Fibroblast of pulmonary artery (primary cell): Measurements from ENCODE around the gene TEKT4.
"Not testable (repeated sequence)": the region's sequence is repeated elsewhere in the genome, so short reads cannot be mapped to it uniquely, and the experiment has no call there.

Experiments
- DNase-seq: peaks from one replicate; pipeline ENCODE4 v3.0.0-alpha.2; 2010; ENCODE audit warnings: low read depth
- H3K4me3 ChIP-seq: replicated peaks from 2 replicates; pipeline ENCODE4 v1.5.1; 2011; ENCODE audit warnings: low read depth, mild to moderate bottlenecking, control low read depth, low read length, moderate library complexity
- TF ChIP-seq, protein P1 (sequence below): IDR thresholded peaks from 2 replicates; pipeline ENCODE4 v1.5.1; 2011; ENCODE audit warnings: mild to moderate bottlenecking, control low read depth, low read length, inconsistent platforms; ENCODE audit errors: missing control alignments

The TEKT4 gene

DNA sequence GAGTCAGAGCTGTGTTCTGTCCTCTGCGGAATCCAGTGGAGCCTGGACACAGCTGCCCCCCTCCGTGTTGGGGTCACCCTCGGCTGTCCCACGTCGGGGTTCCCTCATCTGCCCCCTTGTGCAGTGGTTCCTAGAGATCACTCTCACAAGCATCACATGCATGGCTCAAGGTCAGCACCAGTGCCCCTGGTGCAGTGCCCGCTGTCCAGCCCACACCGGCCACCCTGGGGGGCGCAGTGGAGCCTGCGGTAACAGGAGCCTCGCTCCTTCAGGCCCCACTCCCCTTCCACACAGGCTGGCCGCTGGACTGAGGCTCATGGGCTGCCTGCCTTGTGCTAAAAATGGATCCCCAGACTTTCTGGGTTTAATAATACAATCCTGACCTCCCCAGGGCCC, 8.8 kb downstream of the TEKT4 start:
- no peak for DNase-seq

DNA sequence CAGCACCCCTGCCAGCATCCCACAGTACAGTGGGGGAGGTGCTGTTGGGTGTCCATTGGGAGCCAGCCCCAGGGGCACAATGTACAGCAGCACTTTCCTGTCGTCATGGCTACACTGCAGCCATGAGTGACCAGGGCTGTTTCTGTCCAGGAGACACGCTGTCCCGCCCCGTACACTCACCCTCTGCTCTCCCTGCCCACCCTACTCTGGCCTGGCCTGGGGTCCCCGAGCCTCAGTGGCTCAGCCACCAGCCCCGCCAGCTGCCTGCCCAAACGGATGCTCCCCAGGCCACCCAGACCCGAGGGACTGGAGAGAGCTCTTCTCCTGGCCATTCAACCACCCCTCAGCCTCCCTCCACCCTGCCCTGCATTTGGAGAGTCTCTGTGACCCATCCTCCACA, 9.3 kb downstream of the TEKT4 start:
- TF ChIP-seq, protein P1, sequence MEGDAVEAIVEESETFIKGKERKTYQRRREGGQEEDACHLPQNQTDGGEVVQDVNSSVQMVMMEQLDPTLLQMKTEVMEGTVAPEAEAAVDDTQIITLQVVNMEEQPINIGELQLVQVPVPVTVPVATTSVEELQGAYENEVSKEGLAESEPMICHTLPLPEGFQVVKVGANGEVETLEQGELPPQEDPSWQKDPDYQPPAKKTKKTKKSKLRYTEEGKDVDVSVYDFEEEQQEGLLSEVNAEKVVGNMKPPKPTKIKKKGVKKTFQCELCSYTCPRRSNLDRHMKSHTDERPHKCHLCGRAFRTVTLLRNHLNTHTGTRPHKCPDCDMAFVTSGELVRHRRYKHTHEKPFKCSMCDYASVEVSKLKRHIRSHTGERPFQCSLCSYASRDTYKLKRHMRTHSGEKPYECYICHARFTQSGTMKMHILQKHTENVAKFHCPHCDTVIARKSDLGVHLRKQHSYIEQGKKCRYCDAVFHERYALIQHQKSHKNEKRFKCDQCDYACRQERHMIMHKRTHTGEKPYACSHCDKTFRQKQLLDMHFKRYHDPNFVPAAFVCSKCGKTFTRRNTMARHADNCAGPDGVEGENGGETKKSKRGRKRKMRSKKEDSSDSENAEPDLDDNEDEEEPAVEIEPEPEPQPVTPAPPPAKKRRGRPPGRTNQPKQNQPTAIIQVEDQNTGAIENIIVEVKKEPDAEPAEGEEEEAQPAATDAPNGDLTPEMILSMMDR: no peak
- no peak overlapping the region for H3K4me3 ChIP-seq
- DNase-seq: no peak

More for the DNA sequence above, 8.8 kb downstream of the TEKT4 start:
- H3K4me3 ChIP-seq: no peak overlapping the region
- TF ChIP-seq, protein P1: no peak

DNA sequence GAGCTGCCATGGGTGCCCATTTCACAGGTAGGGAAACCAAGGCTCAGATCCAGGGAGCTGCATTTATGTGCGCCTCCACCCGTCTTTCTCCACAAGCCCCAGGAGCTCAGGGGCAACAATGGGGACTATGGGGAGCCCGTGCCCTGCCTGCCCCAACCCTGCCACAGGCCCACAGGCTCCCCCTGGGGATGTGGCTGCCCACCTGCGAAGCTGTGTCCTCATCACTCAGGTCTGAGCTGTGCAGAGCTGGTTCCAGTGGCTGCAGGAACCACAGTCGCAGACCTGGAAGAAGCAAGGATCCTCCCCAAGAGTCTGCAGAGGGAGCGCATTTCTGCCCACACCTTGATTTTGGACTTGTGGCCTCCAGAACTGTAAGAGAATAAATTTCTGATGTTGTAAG, 9.8 kb downstream of the TEKT4 start:
- DNase-seq: no peak
- TF ChIP-seq, protein P1: no peak
- H3K4me3 ChIP-seq: no peak overlapping the region

DNA sequence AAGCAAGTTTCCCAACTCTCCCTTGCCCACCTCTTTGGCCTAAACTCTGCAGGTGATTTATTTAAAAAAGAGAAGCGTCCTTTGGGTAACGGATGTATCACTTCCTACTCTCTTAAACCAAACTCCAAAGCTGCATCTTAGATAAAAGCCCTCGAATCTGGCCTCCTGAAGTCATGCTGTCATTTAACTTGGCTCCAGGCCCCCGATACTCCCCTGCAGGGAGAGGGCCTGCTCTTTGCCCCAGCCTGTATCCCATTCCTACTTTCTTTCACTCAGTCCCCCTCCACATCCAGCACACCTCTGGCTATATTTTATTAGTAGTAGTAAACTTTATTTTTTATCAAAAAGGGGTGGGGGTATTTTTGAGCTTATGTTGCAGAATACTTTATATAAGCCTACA, 19.0 kb downstream of the TEKT4 start:
- DNase-seq: no peak
- TF ChIP-seq, protein P1: no peak
- H3K4me3 ChIP-seq: no peak overlapping the region

DNA sequence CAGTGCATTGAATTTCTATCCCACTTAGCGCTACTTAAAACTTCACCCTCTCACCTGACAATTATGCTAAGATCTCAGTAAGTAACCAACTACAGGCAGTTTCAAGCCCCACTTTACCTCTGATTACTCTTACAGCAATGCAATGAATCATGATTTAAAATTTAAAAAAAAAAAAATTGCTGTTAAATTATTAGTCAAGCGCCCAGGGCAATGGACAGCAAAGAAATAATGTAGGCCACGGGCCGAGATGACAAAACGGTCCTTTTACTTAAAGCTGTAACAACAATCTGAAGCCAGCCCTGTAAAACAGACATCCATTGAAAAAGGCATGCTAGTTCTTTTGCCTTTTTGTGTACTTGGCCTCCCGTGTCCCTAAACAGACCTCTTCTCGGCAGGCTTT, 24.0 kb downstream of the TEKT4 start:
- DNase-seq, H3K4me3 ChIP-seq: not testable (repeated sequence)

DNA sequence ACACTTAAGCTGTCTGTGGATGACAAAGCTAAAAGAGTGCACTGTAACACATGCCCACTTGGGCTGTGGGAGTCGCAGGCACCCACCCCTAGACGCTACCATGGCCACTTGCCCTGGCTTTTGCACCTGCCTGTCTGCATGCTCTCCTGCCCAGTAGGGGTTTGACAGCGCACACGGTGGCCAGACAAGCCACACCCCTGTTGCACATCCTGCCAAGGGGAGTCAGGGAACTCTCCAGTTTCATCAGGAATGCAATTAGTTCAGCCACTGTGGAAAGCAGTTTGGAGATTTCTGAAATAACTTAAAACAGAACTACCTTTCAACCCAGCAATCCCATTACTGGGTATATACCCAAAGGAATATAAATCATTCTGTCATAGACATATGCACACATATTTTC, 35.7 kb downstream of the TEKT4 start:
- not testable (repeated sequence) for H3K4me3 ChIP-seq, DNase-seq

DNA sequence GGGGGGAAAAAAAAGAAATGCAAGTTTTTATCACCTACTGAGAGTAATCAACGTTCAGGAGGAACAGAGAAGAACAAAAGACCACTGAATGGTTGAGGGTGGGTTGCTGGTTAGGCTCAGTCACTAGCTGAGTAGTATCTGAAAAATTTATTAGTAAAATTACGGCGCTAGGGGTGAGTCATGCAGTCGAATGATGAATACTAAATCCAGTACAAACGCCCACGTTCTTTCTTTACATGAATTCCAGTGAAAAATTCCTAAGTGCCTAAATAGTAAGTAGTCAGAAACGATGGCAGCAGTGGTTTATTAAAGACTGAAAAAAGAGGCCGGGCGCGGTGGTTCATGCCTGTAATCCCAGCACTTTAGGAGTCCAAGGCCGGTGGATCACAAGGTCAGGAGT, 52.0 kb downstream of the TEKT4 start:
- no peak overlapping the region for H3K4me3 ChIP-seq
- TF ChIP-seq, protein P1: no peak
- DNase-seq: no peak

DNA sequence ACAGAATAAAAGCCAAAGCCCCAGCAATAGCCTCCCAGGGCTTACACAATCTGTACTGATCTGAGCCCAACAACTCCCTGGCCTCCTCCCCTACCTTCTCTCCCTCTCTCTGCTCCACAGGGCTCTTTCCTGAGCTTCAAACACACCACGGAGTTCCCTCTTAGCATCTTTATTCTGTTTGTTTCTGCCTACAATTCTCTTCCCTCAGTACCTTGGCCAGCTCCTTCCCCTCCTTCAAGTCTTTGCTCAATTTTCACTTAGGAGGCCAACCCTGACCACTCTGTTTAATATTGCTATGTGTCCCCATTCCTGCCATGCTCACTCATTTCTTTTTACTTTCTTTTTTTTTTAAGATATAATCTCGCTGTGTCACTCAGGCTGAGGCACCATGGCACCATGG, 53.8 kb downstream of the TEKT4 start:
- not testable (repeated sequence) for DNase-seq, H3K4me3 ChIP-seq
